Eye (tissue), 1 donor: Measurements from ENCODE around the gene SNX14.

Experiments used
- DNase-seq: peaks from one replicate; pipeline ENCODE4 v3.0.0-alpha.2; 2015

Gene SNX14

DNA sequence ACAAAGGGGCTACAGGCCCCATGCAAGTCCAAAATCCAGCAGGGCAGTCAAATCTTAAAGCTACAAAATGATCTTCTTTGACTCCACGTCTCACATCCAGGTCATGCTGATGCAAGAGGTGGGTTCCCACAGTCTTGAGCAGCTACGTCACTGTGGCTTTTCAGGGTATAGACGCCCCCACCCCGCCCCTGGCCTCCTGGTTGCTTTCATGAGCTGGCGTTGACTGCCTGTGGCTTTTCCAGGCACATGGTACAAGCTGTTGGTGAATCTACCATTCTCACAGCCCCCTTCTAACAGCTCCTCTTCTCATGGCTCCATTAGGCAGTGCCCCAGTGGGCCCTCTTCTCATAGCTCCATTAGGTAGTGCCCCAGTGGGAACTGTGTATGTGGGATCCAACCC, 96.8 kb downstream of the SNX14 start:
- DNase-seq = no peak

DNA sequence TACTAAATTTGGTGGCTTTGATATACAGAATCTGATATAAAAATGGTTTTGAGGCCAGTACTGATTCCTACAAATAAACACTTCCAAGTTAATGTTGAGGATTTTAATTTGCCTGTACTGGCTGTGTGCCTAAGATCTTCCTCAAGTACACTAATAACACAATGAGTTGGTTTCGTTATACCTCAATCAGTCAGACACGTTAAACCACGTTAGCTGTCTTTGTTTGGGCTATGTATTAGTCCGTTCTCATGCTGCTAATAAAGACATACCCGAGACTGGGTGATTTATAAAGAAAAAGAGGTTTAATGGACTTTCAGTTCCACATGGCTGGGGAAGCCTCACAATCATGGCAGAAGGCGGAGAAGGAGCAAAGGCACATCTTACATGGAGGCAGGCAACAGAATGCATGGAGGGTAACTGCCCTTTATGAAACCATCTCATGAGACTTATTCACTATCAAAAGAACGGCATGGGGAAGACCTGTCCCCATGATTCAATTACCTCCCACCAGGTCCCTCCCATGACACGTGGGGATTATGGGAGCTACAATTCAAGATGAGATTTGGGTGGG, 97.6 kb downstream of the SNX14 start:
- DNase-seq = no peak

GRCh38 chr6:85494547-85495536, 98.8 kb downstream of the SNX14 start:
- no peak for DNase-seq

- no peak for DNase-seq
These were observed 100.3 kb downstream of the SNX14 start for GRCh38 chr6:85493389-85493788.

DNA sequence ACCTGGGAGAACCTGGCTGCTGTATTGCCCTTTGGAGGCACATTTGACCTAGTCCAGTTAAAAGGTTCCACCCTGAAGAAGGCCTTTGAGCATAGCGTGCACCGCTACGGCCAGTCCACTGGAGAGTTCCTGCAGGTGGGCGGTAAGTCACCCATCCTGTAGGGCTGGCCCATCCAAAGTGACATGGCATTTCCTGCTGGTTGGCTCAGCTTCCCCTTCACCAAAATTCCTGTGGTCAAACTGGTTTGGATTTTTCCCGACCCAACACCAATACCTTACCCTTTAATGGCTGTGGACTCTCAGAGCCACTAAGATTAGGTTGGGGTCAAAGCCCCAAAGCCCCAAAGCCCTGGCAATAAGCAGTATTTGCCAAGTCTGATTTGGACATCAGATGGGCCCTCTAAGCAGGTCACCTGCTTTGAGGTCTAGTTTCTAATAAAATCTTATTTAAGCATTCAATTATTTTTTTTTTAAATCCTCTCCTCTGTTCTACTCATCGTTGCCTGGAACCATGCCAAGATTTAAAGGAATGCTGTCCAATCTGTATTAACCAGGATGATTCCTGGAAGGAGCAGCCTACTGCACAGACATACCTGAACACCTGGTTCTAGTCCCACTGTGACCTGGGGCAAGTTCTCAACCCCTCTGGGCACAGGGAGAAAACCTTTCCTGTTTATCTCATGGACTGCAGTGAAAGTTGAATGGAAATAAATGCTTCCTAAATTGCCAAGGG, 103.0 kb downstream of the SNX14 start:
- DNase-seq = no peak

DNA sequence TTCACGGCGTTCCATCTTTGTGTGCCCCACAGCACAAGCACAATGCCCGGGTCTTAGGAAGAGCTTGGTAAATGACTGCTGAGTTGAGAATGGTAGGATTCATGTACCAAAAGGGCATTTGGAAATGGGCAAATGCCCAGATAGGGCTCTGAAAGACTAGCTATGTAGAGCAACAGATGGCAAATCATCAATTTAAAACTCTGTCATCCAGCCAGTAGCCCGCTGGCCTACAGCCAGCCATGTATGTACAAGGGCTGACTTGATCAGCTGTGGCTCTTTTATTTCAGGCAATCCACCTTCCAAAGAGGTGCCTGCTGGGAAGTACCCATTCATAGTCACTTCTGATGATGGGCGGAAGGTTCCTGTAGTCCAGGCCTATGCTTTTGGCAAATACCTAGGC, 108.7 kb downstream of the SNX14 start:
- DNase-seq = no peak

GRCh38 chr6:85483846-85484245, 109.8 kb downstream of the SNX14 start:
- DNase-seq = peak; percentile 5

DNA sequence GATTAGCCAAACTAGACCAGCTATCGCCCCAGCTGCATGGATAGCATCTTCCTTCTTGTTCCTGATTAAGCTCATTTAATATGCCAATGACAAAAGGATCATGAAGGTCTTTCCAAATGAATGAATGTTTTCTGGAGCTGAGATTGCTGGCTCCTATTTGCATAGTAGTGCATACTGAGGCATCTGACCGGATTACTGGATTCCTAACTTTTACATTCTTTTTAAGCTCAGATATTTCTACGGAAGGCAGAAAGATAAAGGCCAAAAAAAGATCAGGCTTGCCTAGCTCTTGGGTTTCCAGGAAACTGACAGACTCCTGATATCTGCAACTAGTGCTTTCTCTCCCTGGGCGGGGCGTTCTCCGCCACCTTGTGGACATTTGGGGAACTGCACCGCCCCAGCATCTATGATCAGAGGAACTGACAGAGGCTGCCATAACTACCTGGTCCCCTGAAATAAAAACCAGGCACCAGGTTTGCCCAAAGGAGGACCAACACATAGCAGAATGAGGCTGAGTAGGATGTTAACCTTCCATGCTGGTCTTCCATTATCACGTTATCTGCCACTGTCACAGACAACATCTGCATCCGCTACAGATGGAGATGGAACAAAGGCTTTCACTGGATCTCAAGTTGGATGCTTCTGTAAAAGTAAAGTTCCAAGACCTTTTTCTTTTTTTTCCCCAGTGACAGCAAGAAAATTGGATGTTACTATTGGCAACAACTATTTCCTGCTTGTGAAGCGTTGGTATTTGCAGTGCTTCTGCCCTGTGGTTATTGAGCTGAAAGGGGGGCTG, 110.6 kb downstream of the SNX14 start:
- peak; percentile 85 for DNase-seq

DNA sequence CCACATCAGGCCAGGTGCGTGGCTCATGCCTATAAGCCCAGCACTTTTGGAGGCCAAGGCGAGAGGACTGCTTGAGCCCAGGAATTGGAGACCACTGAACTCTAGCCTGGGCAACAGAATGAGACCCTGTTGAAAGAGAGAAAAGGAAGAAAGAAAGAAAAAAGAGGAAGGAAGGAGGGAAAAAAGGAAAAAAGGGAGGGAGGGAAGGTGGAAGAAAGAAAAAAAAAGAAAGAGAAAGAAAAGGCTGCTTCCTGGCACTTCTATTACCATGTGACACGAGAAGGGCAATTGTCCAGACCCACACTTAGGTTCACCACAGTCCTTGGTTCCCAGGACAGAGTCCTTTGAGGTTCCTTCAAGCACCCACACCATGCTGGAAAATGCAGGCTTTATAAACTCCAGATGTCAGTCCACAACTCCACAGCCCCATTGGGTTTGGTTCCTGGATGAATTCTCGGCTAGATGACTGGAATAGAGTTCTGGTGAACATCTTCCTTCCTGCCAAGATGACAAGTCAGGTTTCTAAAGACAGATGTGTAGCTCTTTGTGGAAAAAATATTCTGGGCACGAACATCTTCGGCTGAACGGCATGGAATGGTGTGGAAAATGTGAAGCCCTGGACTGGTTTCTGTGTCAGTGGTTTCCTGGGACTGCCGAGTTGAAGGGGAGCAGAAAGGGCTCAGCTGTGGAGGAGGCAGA, 111.3 kb downstream of the SNX14 start:
- no peak for DNase-seq

DNA sequence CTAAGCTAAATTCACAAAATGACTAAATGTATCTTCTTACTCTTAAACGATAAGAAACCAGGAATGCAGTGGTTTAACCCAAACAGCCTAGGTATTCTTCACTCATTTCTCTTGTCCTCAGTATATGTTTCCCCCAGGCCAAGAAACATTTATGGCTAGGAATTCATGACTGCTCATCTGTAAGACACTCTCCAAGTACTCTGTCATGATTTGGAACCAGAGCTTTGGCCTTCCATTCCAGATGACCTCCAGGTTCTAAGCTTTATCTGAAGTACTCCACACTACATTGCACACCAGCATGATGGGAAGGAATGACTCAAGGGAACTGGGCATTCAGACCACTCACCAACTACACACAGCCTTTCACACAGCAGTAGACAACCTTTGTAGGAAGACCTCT, 114.5 kb downstream of the SNX14 start:
- DNase-seq = no peak

- no peak for DNase-seq
These were observed 117.1 kb downstream of the SNX14 start for GRCh38 chr6:85476532-85476931.

GRCh38 chr6:85473748-85474147, 119.9 kb downstream of the SNX14 start:
- no peak for DNase-seq

- DNase-seq = no peak
These were observed 120.9 kb downstream of the SNX14 start for GRCh38 chr6:85472744-85473143.

DNA sequence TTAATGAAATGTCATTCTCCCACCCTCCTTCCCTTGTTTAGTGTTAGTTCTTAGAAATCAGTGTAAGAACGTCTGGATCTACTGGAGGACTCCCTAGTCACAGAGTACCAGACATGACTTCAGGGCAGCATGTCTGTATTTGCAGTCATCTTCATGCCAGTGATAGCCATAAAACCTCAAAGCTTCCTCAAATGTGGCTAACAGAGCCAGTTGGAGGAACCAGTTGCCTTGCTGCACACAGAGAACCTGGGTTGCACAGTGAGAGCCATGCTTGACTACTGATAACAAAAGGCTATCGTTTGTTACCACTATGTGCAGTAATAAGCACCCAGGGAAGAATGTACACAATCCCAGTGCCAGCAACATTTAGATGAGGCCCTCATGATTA, 123.6 kb downstream of the SNX14 start:
- DNase-seq = no peak

- DNase-seq = no peak
These were observed 124.2 kb downstream of the SNX14 start for GRCh38 chr6:85469276-85470022.

DNA sequence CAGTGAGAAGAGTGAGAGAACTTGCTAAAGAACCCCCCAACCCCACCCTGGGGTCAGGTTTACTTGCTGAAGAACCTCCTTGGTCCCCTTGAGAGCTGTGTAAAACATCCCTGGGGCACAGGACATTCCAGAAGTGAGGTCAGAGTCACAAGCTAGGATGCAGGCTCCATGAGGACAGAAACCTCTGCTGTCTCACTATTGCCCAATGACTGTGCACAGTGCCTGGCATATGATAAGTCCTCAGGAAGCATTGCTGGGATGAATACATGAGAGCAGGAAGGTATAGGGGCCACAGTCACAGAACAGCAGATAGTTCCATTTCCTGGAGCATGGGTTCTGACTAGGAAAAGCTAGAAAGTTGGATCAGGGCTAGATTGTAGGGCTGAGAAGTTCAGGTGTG, 125.3 kb downstream of the SNX14 start:
- DNase-seq = no peak

- DNase-seq = no peak
These were observed 127.9 kb downstream of the SNX14 start for GRCh38 chr6:85465762-85466161.

DNA sequence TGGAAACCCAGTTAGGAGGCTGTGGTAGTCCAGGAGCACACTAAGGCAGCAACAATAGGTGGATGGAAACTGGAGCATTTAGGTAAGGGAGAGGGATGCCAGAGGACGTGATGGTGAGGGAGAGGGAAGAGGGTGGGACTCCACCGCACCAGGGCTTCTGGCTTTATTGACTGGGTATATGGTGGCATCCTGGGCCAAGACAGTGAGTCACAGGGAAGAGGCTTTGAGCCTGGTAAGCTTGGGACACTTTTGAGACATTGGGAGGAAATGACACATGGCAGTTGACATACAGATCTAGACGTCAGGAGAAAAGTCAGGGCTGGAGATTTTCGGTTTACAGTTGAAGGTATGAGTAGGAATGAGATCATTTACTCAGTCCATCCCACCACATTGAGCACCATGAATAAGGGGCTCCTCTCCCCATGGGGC, 128.9 kb downstream of the SNX14 start:
- no peak for DNase-seq

- DNase-seq = peak; percentile 38
These were observed 129.4 kb downstream of the SNX14 start for GRCh38 chr6:85464260-85464644.

DNA sequence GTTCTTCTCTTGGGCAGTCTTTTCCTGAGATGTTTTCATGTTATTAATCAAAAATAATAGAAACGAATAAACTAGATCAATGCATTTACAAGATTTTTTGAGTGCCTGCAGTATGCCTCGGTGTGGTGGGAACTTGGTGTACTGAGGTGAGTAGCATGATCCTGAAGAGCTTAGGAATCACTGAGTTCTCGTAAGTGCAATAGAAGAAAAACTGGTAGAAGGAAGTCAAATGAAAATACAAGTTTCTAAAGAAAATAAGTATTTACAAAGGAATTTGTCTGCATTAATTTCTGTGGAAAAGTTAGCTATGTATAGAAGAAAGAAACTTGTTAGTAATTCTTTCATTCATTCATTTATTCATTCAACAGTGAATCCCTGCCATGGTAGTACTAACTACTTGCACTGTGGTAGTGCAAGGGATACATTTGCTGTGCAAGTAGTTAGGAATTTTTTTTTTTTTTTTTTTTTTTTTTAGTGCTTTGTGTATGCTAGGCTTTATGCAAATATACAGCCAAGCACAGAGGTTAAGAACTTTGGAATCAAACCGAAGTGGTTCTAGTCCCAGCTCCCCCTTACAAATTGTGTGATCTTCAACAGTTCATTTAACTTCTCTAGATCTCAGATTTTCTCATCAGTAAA, 129.9 kb downstream of the SNX14 start:
- no peak for DNase-seq

DNA sequence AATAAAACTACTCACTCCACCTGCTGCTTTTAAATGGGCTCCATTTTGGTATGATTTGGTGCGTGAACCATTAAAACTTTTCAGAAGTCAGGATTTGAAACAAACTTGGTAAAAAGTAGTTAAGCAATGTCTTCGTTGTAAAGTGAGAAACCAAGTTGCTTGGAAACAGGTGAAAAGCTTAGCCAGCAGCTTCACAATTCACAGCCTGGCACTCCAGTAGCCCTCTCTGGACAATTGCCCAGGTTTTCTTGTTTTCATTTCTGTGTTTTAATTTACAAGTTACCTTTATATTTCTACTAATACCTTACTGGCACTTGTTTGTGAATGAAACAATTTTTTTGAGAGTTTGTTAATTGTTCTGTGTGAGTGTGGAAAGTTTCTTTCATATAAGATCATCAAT, 131.0 kb downstream of the SNX14 start:
- no peak for DNase-seq
